ENCODE measurements around the gene PON1.

- no peak for TF ChIP-seq CTCF (IDR thresholded peaks at IDR 0.05 in 4 of 5, conservative IDR thresholded peaks at IDR 0.05 in 1 of 5)
- no peak for TF ChIP-seq POLR2A (IDR thresholded peaks at IDR 0.05)
Observed at GRCh38 chr7:95290166-95290830, 34.0 kb downstream of the PON1 start.

Measured in gastrocnemius medialis (tissue), 4 donors.